GM18502 (cell line): ENCODE data around the gene GRIFIN.

Experiments used
- ATAC-seq: cut with Tn5 transposase; IDR thresholded peaks from one replicate; pipeline ENCODE4 v1.9.1; 2021; ENCODE audit warnings: mild to moderate bottlenecking; ENCODE audit not compliant: unreplicated experiment, poor library complexity

The GRIFIN gene

GRCh38 chr7:2499719-2500430, 23.7 kb upstream of the GRIFIN start:
- no peak for ATAC-seq

GRCh38 chr7:2499181-2499580, 23.0 kb upstream of the GRIFIN start:
- ATAC-seq, result no peak

GRCh38 chr7:2498708-2499107, 22.5 kb upstream of the GRIFIN start:
- no peak for ATAC-seq

DNA sequence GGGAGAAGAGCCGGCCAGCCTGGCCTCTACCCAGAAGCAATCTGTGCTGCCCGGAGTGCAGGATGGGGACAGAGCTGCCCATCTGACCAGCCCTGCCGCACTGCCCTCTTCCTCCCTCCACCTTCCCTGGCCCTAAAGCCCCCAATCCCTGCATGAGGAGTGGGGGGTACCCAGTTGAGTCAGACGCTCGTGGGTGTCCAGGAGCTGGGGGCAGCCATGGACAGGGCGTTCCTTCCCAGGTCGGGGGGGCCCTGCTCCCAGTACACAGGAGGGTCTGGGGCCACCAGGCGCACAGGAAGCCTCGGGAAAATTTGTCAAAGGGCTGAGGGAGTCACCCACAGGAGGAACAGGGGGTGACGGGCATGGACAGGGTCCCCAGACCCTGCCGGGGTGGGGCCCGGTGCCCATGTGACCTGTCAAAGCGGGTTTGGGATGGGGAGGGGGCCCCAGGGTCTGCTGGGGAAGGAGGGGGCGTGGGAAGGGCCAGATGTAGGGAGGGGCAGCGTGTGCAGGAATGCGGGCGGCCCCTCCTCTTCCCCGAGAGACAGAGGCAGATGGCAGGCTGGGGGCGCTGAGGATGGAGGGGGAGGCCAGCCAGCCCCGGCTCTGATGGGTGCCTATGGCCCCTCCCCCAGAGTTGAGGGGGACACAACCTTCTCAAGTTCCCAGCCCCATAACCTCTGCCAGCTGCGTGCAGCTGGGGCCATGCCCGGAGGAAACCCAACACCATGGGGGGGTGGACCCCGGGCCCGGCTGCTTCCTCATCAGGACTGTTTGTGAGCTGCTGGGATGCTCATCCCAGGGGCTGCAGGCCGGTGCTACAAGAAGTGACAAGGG, 21.5 kb upstream of the GRIFIN start:
- ATAC-seq, result no peak

DNA sequence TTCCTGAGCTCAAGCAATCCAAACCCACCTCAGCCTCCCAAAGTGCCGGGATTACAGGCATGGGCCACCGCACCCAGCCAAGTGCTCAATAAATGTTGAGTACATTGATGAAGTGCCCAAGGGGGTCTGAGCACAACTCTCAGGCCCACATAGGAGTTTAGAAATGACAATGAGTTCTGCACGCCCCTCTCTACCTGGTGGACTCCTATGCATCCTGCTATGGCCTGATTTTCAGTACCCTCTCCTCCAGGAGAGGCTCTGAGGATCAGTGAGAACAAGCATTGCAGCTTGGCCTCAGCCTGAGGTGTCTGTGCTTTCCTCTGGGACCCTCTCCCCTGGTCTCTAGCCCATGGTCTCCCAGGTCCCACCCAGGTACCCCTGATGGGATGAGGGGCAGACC, 20.9 kb upstream of the GRIFIN start:
- no peak for ATAC-seq

DNA sequence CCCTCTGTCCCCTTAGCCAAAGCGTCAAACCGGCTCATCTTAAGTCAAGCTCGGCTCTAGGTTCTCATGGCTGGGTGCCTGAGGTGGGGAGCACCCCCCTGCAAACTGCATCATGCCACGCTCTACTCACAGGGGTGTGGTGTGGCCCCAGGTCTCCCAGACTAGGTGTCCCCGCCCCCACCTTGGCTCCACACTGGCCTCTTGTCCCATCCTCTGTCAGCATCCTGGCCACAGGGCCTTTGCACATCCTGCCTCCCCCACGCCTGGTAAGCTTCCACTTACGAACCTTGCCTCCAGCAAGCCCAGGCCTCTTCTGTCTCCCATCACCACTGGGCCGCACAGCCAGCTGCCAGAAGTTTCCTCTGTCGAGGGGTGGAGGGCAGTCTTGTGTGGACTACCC, 20.2 kb upstream of the GRIFIN start:
- ATAC-seq, result no peak

GRCh38 chr7:2495418-2496299, 19.5 kb upstream of the GRIFIN start:
- ATAC-seq, result no peak

GRCh38 chr7:2494191-2495130, 18.3 kb upstream of the GRIFIN start:
- no peak for ATAC-seq

DNA sequence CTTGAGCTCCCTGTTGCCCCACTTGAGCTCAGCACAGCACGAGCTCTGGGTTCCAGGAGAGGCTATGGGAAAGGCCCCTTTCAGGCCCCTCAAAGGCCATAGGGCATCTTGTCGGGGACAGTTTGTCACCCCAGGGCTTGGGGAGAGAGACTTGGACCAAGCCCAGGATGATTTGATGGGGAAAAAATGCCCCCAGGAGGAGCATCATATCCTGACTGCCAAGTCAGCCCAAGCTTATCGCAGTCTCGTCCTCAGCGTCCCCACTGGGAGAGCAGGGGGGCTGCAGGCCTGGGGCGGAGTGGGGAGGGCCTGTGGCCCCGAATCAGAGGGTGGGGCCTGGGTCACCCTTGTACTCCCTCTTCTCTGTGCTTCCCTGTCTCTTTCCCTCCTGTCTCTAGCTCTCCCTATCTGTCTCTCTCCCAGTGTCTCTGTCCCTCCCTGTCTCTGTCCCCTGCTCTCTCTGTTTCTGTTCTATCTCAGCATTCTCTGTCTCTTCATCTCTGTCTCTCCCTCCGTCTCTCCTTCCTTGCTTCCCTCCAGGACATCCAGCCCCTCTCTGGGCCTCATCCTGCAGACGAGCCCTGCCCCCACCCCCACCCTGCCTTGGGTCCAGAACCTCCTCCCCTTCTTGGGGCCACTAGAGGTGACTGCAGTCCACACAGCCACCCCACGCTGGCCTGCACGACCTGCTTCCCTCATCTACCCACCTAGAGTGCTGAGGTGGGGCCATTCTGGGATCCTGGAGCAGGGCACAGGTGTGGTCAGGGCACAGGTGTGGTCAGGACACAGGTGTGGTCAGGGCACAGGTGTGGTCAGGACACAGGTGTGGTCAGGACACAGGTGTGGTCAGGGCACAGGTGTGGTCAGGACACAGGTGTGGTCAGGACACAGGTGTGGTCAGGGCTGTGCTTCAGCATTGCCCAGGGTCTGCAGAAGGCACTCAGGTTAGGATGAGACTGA, 17.3 kb upstream of the GRIFIN start:
- ATAC-seq, result no peak

DNA sequence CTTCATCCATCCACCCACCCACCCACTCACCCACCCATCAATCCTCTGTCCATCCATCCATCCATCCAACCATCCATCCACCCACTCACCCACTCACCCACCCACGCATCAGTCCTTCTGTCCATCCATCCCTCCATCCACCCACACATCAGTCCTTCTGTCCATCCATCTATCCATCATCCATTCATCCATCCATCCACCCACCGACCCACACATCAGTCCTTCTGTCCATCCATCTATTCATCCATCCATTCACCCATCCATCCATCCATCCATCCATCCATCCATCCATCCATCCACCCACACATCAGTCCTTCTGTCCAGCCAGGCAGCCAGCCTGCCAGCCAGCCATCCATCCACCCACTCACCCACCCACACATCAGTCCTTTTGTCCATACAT, 15.8 kb upstream of the GRIFIN start:
- no peak for ATAC-seq

- ATAC-seq, result no peak
Measured at GRCh38 chr7:2490181-2490651, 14.0 kb upstream of the GRIFIN start.

DNA sequence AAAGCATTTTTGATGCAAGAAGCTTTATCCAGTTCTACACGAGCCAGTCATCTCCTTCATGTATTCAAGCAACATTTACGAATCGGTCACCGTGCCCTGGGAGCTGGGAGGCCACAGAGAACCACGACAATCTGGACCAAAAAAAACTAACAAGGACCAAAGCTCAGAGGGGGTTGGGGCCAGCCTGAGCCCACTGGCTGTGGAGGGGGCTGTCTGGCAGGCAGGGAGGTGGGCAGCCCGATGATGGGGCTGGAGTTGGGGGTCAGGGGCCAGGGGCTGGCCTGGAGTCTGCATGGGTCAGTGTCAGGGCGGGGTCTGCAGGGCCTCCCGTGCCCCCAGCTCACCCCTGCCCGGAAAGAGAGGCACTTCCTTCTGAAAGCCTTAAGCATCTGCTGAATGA, 12.5 kb upstream of the GRIFIN start:
- no peak for ATAC-seq

DNA sequence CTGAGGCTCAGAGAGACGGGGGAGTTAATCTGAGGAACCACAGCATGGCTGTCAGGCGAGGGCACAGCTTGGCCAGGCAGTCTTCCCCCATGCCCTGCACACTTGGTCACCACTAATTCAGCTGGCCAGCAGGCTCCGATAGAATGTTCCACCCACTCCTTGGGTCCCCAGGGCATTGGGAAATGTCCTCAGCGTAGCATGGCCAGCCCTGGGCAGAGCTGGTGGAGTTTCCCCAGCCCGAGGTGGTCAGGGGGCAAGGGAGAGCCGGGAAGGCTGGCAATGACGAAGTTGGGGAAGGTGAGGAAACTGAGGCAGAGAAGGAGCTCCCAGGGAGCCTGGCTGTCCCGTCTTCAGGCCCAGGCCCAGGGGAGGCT, 12.1 kb upstream of the GRIFIN start:
- no peak for ATAC-seq

DNA sequence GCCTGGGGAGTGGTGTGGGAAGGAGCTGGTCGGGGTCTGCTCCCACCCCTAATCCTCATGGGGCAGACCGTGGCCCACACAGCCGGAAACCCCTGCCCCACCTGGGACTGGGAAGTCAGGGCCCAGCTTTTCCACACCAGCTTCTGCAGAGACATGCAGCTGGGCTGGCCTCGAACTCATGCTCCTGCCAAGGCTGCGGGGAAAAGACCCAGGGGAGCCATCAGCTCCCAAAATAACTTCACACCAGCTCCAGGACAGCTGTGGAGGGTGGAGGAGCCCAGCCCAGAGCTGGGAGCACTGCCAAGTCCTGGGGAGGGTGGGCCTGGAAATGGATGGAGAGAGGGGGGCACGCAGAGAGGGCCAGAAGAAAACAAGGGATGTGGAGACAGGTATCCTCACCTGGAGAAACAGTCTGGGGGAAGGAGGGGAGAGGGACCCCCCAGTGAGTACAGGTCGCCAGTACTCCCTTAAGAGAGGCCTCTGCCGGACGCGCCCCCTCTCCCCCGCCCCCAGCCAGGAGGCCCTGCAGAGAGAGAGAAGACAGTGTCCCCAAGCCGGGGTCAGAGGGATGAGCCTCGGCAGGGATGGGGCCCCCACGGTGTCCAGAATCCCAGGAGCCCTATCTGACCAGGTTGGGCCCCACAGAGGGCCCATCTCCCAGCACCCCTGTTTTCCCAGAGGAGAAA, 11.5 kb upstream of the GRIFIN start:
- ATAC-seq, result no peak

DNA sequence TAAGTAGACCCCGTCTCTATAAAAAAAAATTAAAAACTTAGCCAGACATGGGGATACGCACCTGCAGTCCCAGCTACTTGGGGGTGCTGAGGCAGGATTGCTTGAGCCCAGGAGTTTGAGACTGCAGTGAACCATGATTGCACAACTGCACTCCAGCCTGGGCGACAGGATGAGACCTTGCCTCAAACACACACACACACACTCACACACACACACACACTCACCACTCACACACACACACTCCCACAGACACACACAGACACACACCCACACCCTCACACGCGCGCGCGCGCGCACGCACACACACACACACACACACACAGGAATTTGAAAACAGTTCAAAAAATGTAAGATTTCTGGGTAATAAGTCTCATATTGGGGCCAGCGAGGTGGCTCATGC, 8.7 kb upstream of the GRIFIN start:
- ATAC-seq, result no peak

DNA sequence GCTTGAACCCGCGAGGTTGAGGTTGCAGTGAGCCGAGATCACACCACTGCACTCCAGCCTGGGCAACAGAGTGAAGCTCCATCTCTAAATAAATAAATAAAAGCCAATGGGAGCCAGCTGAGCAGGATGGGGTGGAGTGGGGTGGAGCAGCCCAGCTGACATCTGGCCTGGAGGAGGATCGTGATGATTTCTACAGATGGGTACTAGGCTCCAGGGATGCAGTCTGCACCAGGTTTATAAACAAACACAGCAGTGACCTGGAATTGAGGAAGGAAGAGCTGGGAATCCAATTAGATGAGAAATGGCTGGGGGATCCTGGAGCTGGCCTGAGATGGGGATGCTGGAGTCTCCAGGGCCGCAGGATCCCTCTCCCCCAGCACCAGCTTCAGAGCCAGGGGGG, 7.3 kb upstream of the GRIFIN start:
- no peak for ATAC-seq

- no peak for ATAC-seq
Measured at GRCh38 chr7:2482725-2483451, 6.7 kb upstream of the GRIFIN start.
